GM19239 (cell line): ENCODE measurements around the gene KIF25.

Source experiments
- DNase-seq: peaks from one replicate; pipeline ENCODE4 v3.0.0; 2011; ENCODE audit warnings: low spot score; ENCODE audit not compliant: insufficient read length
- FAIRE-seq: peaks from 2 replicates; lab custom pipeline; 2011; peaks lifted over from hg19 to GRCh38; lab: Jason Lieb, UNC

KIF25 gene

GRCh38 chr6:168015009-168015408 lies 17.5 kb downstream of the KIF25 start:
- DNase-seq (no peak), FAIRE-seq (no peak)

- FAIRE-seq (no peak), DNase-seq (no peak)
Measured at GRCh38 chr6:168015482-168016175, 18.2 kb downstream of the KIF25 start.

- DNase-seq (no peak), FAIRE-seq (no peak)
Measured at GRCh38 chr6:168016176-168016620, 18.7 kb downstream of the KIF25 start.

GRCh38 chr6:168016721-168017525 lies 19.5 kb downstream of the KIF25 start:
- FAIRE-seq (no peak), DNase-seq (no peak)

- FAIRE-seq: no peak
Measured at GRCh38 chr6:168017629-168018028, 20.2 kb downstream of the KIF25 start.

GRCh38 chr6:168018664-168019063 lies 21.2 kb downstream of the KIF25 start:
- DNase-seq (no peak), FAIRE-seq (no peak)

More at GRCh38 chr6:168017629-168018028, 20.2 kb downstream of the KIF25 start:
- no peak for DNase-seq

- DNase-seq: no peak
Measured at GRCh38 chr6:168020242-168020641, 22.8 kb downstream of the KIF25 start.

GRCh38 chr6:168021581-168021980 lies 24.1 kb downstream of the KIF25 start:
- no peak for DNase-seq
- FAIRE-seq: no peak

More at GRCh38 chr6:168020242-168020641, 22.8 kb downstream of the KIF25 start:
- FAIRE-seq: no peak

GRCh38 chr6:168022488-168023321 lies 25.2 kb downstream of the KIF25 start:
- no peak for FAIRE-seq
- DNase-seq: no peak

GRCh38 chr6:168024951-168025510 lies 27.6 kb downstream of the KIF25 start:
- FAIRE-seq (no peak), DNase-seq (no peak)

GRCh38 chr6:168025831-168026710 lies 28.6 kb downstream of the KIF25 start:
- DNase-seq (no peak), FAIRE-seq (no peak)

- DNase-seq (no peak), FAIRE-seq (no peak)
Measured at GRCh38 chr6:168026925-168027324, 29.5 kb downstream of the KIF25 start.

GRCh38 chr6:168027521-168027920 lies 30.1 kb downstream of the KIF25 start:
- DNase-seq (no peak), FAIRE-seq (no peak)

- DNase-seq (no peak), FAIRE-seq (no peak)
Measured at GRCh38 chr6:168028181-168028580, 30.7 kb downstream of the KIF25 start.

- FAIRE-seq: no peak
- no peak for DNase-seq
Measured at GRCh38 chr6:168029459-168030217, 32.2 kb downstream of the KIF25 start.

GRCh38 chr6:168030218-168030746 lies 32.8 kb downstream of the KIF25 start:
- DNase-seq (no peak), FAIRE-seq (no peak)

GRCh38 chr6:168030908-168031307 lies 33.4 kb downstream of the KIF25 start:
- no peak for DNase-seq

GRCh38 chr6:168031411-168031971 lies 34.0 kb downstream of the KIF25 start:
- no peak for DNase-seq
- no peak for FAIRE-seq

More at GRCh38 chr6:168030908-168031307, 33.4 kb downstream of the KIF25 start:
- FAIRE-seq: no peak
